ENCODE measurements around the gene KCNB1. TPM values are rescaled to one million over a fixed set of nuclear protein-coding genes. Genes with fewer than 3 reads are reported as not detected.

KCNB1 gene
- total RNA-seq, 1 donor, result not detected

DNA sequence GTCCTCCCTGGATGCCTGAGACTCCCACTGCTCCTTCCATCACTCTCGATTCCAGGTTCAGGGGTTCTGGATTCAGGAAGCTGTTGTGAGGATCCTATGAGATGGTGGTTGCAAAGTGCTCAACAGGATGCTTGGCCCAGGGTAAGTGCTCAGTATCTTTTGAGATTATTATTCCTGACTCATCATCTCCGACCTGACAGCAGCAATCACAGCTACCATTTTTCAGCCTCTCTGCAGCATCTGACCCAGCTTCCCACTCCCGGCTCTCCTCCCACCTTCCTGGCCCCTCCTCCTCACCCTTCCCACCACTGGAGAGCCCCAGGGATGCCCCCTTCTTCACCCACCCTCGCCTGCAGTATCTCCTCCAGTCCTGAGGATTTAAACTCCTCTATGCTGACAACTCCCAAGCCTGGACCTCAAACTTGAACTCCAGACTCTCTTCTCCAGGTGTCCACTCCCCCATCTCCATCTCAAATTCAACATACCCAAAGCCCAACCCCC is 36.8 kb upstream of the KCNB1 start:
- TF ChIP-seq, protein P1, sequence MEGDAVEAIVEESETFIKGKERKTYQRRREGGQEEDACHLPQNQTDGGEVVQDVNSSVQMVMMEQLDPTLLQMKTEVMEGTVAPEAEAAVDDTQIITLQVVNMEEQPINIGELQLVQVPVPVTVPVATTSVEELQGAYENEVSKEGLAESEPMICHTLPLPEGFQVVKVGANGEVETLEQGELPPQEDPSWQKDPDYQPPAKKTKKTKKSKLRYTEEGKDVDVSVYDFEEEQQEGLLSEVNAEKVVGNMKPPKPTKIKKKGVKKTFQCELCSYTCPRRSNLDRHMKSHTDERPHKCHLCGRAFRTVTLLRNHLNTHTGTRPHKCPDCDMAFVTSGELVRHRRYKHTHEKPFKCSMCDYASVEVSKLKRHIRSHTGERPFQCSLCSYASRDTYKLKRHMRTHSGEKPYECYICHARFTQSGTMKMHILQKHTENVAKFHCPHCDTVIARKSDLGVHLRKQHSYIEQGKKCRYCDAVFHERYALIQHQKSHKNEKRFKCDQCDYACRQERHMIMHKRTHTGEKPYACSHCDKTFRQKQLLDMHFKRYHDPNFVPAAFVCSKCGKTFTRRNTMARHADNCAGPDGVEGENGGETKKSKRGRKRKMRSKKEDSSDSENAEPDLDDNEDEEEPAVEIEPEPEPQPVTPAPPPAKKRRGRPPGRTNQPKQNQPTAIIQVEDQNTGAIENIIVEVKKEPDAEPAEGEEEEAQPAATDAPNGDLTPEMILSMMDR (IDR thresholded peaks at IDR 0.05; ENCODE audit: insufficient read depth, low read depth, low read length), result no peak
- no peak for DNase-seq (ENCODE audit: low read depth)
- no peak overlapping the region for H3K4me3 ChIP-seq (ENCODE audit: low read depth, low read length)

DNA sequence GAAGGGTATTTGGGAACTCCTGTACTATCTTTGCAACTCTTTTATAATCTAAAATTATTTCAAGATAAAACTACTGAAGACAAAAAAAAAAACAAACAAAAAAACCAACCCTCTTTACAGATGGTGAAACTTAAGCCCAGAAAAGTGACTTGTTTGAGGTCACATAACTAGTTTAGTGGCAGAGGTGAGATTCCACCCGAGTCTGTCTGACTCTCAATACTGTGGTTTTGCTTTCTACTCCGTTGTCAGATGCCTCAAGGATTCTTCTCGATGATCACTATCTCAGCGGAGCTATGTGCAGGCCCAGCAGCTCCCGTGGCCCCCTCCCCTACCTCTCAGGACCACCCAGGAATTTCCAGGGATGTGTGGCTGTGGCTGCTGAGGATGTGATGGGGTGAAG is 36.1 kb upstream of the KCNB1 start:
- no peak for DNase-seq (ENCODE audit: low read depth)
- TF ChIP-seq, protein P1 (IDR thresholded peaks at IDR 0.05; ENCODE audit: insufficient read depth, low read depth, low read length), result no peak
- H3K4me3 ChIP-seq (ENCODE audit: low read depth, low read length), result no peak overlapping the region

DNA sequence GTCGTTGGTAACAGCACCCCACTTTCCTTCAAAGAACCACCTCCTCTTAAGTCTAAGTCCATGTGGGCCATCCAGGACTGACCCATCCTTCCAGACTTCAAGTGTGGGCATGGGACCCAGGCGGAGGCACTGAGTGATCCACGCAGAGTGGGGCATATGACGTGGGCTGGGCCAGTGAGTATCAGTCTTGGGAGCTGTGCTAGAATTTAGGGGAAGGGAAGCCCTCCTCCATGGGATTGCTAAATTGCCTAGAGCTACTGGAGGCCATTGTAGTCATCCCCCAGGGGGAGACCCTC is 35.3 kb upstream of the KCNB1 start:
- no peak for DNase-seq (ENCODE audit: low read depth)
- no peak overlapping the region for H3K4me3 ChIP-seq (ENCODE audit: low read depth, low read length)
- TF ChIP-seq, protein P1 (IDR thresholded peaks at IDR 0.05; ENCODE audit: insufficient read depth, low read depth, low read length), result no peak

DNA sequence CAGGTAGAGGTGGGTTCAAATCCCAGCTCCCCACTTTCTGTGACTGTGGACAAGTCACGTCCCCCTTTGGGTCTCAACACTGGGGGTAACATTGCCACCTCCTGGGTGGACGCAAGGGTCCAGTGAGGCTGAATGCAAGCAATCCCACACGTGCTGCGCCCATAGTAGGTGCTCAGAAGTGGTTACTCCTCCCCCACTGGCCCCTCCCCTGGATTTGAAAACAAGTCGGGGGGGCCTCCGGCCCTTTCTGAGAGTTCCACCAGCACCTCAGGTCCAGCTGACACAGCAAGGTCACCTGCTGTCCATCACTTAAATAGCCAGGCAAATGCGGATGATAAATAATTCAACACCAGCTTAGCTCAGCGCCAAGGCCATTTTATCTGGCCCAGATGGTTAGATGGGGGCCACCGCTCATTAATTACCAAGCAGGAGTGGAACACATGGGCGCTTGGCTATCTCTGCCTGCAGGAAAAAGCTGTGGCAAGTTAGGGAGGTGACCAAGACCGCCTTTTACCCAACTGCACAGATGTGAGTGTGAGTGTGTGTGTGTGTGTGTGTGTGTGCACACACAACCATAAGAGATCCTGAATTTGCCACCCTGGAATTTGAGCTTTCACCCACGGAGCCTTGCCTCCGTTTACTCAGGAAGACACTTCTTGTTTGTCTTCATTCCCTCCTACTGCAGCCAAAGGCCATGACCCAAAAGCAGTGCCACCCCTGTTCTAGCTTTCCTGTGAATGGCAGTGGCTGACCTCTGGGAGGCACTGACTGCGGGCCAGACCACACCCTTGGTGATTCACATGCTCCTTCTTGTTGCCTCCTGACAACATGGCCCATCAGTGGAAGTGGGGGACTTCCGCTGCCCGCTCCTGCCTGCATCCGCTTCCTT is 34.7 kb upstream of the KCNB1 start:
- TF ChIP-seq, protein P1 (IDR thresholded peaks at IDR 0.05; ENCODE audit: insufficient read depth, low read depth, low read length), result no peak
- H3K4me3 ChIP-seq (ENCODE audit: low read depth, low read length), result no peak overlapping the region
- DNase-seq (ENCODE audit: low read depth), result no peak

DNA sequence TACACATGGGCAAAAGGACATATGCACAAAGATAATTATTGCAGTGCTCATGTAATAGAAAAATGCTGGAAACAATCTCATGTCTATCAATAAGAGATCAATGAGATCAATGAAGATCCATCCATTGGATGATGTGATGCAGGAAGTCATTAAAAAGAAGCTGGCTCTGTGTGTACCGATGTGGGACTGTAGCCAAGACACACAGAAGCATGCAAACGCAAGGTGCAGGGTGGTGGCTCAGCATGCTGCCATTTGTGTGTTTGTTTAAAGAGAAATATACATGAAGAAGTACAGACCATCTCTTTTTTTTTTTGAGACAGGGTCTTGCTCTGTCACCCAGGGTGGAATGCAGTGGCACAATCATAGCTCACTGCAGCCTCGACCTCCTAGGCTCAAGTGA is 33.1 kb upstream of the KCNB1 start:
- no peak for DNase-seq (ENCODE audit: low read depth)
- TF ChIP-seq, protein P1 (IDR thresholded peaks at IDR 0.05; ENCODE audit: insufficient read depth, low read depth, low read length), result no peak
- no peak overlapping the region for H3K4me3 ChIP-seq (ENCODE audit: low read depth, low read length)

DNA sequence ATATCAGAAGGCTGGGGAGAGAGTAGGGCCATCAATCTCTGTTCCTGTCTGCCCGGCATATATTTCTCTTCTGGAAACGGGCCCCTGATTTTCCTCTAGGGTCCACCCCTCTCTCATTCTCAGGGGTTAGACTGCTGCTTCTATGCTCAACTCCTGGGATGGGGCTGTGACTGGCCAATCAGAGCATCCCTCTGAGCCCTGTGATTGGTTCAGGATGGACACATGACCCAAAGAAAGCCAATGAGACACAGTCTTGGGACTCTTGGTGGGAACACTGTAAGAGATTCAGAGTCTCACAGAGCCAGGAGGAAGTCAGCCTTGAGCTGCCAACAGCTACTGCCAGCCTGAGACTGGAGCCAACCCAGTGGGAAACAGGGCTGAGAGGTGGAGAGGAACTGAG is 31.0 kb upstream of the KCNB1 start:
- TF ChIP-seq, protein P1 (IDR thresholded peaks at IDR 0.05; ENCODE audit: insufficient read depth, low read depth, low read length), result no peak
- H3K4me3 ChIP-seq (ENCODE audit: low read depth, low read length), result no peak overlapping the region
- DNase-seq (ENCODE audit: low read depth), result no peak

Data from fibroblast of villous mesenchyme (primary cell).